Measurements from ENCODE around the gene AQP1.

GRCh38 chr7:30918676-30919075 is 7.0 kb downstream of the AQP1 start:
- TF ChIP-seq EP300 (IDR thresholded peaks at IDR 0.05) (no peak), CTCF (IDR thresholded peaks at IDR 0.05) (no peak)
